HG03439 (cell line): ENCODE data around the gene UGT2B17.
"Not testable (repeated sequence)": the region's sequence is repeated elsewhere in the genome, so short reads cannot be mapped to it uniquely, and the experiment has no call there.

Source experiments
- ATAC-seq: cut with Tn5 transposase; IDR thresholded peaks from one replicate; pipeline ENCODE4 v1.9.1; 2021; ENCODE audit warnings: mild to moderate bottlenecking, moderate library complexity; ENCODE audit not compliant: unreplicated experiment

UGT2B17 gene

DNA sequence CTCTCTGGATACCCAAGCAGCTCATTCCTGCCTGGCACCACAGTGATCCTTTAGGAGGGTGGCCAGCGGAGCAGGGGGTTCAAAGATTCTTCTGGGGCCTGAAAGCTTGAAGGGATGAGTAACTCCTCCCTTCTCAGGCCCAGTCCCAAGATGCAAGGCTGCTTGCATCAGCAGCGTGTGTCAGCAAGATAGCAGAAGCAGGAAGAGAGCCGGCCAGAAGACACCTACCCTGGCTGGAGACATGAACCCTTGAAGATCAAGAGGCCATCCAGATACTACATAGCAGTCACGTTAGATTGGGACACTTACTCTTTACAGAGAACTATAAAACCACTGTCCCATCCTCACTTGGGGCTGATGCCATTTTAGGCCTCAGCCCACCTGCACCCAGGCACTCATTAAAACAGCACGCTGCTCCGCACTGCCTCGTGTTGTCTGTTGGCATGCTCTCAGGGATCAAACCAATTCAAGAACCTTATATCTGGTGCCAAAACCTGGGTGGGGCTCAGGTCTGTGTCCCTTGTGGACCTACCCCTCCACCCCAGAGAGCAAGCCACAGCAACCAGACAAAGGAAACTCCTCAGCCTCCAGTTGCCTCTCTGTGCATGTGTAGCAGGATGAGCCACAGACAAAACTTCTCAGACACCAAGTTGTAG is 6.5 kb downstream of the UGT2B17 start:
- ATAC-seq, result no peak

DNA sequence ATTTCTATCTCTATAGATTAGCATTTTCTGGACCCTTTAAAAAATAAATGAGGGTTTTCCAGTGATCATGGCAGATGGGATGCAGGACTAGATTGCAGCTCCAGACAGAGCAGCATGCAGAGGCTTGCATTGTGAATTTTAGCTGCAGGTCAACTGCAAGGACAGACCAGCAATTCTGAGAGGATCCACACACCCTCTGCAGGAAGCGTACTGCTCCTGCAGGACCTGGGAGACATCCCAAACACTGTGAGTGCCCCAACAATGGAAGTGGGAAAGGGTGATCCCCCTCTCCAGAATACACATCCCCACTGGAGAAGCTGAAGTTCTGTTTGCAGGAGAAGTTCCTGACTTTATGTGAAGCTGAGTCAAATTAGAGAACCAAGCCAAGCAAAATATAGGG is 7.1 kb downstream of the UGT2B17 start:
- not testable (repeated sequence) for ATAC-seq

DNA sequence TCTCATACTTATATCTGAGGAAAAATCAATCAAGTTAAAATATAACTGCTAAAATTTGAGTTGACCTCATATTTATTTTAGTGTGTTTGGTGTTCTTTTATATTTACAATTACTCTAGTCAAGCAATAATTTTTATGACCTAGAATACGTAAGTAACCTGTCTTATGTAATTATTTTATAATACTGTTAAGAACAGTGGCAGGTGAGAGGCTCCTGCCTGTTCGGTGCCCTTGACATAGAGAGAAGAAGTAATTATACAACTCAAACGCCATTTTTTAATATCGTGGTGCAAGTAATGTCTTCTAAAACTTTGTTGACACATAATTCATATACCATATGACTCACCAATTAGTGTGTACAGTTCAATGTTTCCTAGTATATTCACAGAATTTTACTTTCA is 7.6 kb downstream of the UGT2B17 start:
- not testable (repeated sequence) for ATAC-seq

DNA sequence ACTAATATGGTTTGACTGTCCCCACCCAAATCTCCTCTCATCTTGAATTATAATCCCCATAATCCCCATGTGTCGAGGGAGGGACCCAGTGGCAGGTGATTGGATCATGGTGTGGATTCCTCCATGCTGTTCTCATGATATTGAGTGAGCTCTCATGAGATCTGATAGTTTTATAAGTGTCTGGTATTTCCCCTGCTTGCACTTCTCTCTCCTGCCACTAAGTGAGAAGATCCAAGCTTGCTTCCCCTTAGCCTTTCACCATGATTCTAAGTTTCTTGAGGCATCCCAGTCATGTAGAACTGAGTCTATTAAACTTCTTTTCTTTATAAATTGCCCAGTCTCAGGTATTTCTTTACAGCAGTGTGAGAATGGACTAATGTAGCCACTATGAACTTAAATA is 9.8 kb downstream of the UGT2B17 start:
- not testable (repeated sequence) for ATAC-seq

DNA sequence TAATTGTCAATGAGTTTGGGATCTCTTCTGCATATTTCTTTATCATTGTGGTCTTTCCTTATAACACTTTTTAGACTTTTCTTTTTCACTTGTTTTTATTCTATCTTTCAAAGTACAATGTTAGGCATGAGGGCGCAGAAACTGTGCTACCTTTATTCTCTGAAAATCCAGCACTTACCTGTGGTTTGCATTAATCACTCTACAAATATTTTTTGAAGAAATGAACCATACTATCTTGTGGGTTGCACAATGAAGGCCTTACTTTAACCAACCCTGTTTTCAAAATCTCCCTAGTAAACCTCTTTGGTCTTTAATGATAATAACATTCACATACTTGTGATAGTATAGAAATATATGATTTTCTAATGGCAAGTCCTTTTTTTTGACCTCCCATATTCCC is 11.0 kb downstream of the UGT2B17 start:
- ATAC-seq, result not testable (repeated sequence)

DNA sequence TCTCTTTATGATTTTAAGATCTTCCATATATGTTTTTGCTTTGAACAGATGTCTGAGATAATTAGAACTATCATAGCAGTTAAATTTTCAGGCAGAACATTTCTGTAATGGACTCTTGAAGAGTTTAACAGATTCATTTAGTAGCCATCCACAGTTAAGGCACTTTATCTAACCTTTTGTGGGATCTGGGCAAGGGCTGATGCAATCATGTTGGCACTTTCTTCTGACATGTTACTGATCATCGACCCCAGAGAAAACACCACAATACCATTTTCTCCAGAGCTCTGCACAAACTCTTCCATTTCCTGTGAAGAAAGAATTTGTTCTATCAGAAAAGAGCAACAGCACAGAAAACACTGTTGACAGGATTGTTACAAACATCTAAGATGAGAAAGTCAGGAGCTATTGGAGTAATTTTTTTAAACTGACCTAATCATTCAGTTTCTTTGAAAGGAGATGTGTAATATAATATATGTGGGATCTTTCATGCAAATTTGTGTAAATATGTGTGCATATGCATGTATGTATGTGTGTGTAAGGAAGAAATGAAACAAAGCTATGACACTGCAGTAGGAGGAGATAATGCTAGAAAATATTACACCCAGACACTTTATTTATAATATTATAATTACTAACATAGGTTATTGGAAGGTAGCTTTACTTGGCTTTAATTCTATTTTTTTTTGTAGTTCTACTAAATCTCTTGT is 15.6 kb downstream of the UGT2B17 start:
- ATAC-seq, result not testable (repeated sequence)

DNA sequence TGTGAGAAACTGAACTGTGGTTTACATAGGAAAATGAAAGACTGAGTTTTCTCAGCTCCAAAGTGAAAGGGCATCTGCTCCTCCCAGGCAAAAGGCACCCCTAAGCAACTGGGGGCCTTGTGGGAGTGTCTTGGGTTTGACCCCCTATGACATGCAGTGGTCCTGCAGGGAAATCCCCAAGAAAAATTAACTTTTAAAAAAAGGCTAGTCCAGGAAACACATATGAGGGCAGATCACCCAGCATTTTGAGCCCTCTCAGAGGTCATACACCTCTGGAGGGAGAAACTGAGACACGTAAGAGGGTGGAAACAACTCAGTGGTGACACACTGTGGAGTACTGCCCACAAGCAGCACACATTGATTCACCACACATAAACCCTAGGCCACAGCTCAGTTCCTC is 22.3 kb downstream of the UGT2B17 start:
- ATAC-seq, result not testable (repeated sequence)

DNA sequence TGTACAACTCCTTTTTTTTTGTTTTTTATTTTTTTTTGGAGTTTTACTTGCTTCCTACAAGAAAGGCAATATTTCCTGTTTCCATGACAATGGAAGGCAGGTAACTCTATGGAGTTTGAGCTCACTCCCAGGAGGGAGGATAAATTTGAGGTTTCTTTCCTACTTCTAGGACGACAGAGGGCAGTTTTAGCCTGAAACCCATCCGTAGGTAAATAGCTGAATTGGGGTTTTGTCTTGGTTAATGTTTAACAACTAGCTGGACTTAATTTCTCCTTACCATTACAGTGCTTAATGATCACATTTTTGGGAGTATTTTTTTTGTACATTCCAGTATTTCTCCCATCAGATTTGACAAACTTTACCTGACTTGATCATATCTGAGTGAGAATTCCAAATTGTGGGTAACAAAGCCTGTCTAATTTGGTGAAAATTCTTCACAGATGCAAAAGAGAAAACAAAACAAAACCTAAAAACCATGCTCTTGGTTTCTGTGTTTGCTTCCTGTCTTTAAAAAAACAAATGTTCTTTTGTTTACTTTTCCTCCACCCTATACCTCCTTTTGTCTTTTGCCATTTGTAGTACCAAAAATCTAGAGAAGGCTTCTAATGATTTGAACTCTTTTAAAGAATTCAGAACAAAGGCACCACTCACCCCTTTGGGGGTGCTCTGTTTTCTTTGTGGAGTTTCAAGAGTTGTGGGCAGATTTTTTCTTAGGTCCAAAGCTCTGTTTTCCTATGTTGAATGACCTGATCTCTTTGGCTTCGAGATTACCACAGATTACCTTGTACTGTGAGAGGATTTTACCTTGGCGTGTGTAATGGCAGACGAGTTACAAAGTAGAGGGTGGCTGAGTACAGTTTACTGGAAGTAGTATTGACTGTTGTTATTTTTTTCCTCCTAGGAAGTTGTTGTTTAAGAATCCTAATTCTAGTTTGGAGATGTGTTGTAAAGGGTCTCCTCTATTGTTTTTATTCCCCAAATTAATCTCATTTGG is 23.0 kb downstream of the UGT2B17 start:
- ATAC-seq, result not testable (repeated sequence)

DNA sequence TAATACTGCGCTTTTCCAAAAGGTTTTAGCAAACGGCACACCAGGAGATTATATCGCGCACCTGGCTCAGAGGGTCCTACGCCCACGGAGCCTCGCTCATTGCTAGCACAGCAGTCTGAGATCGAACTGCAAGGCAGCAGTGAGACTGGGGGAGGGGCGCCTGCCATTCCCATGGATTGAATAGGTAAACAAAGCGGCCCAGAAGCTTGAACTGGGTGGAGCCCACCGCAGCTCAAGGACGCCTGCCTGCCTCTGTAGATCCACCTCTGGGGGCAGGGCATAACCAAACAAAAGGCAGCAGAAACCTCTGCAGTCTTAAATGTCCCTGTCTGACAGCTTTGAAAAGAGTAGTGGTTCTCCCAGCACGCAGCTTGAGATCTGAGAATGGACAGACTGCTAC is 33.4 kb downstream of the UGT2B17 start:
- ATAC-seq, result not testable (repeated sequence)

DNA sequence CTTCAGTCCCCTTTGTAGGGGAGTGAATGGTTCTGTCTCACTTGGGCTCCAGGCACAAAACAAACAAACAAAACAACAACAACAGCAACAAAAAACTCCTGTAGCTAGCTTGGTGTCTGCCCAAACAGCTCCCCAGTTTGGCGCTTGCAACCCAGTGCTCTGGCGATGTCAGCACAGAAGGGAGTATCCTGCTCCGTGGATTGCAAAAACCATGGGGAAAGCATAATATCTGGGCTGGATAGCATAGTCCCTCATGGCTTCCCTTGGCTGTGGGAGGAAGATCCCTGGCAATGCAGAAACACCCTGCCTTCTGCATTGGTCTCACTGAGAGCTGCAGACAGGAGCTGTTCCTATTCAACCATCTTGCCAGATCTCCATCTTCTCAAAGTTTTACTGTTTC is 39.7 kb downstream of the UGT2B17 start:
- ATAC-seq, result no peak

DNA sequence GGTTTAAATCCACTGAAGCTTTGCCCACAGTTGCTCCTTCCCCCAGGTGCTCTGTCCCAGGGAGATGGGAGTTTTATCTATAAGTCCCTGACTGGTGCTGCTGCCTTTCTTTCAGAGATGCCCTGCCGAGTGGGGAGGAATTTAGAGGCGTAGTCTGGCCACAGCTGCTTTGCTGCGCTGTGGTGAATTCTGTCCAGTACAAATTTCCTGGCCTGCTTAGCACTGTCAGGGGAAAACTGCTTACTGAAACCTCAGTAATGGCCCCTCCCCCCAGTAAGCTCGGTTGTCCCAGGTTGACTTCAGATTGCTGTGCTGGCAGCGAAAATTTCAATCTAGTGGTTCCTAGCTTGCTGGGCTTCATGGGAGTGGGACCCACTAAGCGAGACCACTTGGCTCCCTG is 40.1 kb downstream of the UGT2B17 start:
- ATAC-seq, result no peak

DNA sequence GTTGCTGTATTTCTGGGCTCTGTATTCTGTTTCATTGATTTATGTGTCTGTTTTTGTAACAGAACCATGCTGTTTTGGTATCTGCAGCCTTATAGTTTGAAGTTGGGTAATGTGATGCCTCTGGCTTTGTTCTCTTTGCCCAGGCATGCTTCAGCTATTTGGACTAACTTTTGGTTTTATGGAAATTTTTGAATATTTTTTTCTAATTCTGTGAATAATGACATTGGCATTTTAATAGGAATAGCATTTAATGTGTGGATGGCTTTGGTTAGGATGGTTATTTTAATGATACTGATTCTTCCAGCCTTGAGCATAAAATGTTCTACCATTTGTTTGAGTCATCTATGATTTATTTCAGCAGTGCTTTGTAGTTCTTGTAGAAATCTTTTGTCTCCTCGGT is 53.9 kb downstream of the UGT2B17 start:
- ATAC-seq, result not testable (repeated sequence)

DNA sequence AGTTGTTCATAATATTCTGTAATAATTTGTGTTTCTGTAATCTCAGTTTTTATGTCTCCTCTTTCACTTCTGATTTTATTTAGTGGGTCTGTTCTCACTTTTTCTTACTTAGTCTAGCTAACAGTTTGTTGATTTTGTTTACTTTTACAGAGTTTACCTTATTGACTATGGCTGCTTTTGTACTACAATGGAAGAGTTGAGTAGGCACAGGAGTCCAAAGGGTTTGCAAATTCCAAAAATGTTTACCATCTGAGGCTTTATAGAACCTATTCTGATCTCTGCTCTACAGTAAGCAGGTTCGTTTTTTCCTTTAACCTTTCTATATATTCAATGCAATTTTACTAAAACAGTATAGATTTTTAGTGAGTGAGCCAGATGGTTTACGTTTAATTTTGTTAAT is 55.1 kb downstream of the UGT2B17 start:
- ATAC-seq, result no peak

DNA sequence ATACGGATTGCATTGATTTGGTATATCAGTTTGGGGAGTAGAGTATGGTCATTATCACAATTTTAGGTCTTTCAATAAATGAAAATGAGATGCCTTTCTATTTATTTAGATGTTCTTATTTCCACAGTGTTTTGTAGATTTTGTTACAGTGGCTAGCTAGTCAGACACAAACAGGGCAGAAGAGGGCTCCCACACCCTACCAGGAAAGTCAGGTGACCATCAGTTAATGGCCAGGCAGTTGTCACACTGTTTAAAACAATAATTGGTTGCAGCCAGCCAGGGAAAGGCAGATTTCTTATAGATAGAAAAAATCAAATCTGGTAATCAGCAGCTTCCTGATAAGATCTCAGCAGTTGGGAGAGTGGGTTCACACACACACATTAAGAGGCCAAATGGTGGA is 57.2 kb downstream of the UGT2B17 start:
- no peak for ATAC-seq

DNA sequence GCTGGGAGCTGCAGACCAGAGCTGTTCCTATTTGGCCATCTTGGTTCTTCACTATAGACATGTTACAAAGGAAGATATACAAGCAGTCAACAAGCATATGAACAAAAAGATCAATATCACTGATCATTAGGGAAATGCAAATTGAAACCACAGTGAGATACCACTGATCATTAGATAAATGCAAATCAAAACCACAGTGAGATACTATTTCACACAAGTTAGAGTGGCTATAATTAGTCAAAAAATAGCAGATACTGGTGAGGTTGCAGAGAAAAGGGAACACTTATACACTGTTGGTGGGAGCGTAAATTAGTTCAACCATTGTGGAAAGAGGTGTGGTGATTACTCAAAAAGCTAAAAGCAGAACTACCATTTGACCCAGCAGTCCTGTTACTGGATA is 70.7 kb downstream of the UGT2B17 start:
- not testable (repeated sequence) for ATAC-seq

DNA sequence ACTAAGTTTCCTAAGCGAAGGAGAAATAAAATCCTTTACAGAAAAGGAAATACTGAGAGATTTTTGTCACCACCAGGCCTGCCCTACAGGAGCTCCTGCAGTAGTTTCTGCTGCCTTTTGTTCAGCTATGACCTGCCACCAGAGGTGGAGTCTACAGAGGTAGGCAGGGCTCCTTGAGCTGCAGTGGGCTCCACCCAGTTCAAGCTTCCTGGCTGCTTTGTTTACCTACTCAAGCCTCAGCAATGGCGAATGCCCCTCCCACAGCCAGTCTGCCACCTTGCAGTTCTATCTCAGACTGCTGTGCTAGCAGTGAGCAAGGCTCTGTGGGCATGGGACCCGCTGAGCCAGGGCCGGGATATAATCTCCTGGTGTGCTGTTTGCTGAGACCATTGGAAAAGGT is 71.3 kb downstream of the UGT2B17 start:
- ATAC-seq, result not testable (repeated sequence)

DNA sequence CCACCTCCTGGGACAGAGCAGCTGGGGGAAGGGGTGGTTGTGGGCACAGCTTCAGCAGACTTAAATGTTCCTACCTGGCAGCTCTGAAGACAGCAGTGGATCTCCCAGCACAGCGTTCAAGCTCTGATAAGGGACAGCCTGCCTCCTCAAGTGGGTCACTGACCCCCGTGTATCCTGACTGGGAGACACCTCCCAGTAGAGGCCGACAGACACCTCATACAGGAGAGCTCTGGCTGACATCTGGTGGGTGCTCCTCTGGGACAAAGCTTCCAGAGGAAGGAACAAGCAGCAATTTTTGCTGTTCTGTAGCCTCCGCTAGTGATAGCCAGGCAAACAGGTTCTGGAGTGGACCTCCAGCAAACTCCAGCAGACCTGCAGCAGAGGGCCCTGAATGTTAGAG is 72.7 kb downstream of the UGT2B17 start:
- ATAC-seq, result not testable (repeated sequence)

DNA sequence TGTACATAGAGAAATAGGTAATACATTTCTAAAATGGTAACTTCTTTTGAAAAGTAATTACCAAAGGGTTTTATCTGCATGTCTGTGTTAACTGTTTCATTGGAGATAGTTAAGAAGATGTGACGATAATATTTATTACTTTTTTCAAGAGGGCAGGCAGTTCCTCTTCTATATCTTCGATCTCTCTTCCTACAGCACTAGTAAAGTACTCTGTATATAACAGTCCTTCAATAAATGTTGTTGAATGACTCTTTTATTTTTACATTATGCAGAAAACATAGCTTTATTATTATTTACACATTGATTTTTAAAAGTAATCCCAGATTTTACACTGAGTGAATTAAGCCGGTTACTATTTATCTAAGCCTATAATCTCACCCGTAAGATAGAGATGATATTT is 77.1 kb downstream of the UGT2B17 start:
- no peak for ATAC-seq

DNA sequence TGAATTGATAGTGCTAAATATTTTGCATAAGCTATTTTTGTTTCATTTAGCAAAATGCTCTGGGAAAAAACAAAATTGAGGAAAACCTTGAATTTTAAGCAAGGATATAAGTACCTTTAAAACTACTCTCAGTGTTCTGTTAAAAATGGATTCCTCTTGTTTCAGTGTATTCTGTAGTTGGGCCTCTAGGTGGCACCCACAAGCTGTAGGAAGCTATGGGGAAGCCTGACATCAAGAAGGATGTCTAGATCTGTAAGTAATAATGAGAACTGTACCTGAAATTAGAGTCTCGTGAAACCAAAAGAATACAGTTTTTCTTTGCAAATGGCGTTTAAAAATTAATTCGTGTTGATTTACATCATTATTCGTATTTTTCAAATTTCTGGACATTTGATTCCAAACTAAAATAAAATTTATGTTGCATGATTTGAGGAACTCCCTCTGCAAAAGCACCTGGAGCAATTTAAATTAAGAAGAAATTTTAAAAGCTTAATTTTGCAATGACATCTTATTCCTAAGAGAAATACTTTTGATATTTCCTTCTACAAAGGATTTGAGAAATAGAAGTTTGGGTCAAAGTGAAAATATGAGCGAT is 77.6 kb downstream of the UGT2B17 start:
- peak; percentile 95 for ATAC-seq

DNA sequence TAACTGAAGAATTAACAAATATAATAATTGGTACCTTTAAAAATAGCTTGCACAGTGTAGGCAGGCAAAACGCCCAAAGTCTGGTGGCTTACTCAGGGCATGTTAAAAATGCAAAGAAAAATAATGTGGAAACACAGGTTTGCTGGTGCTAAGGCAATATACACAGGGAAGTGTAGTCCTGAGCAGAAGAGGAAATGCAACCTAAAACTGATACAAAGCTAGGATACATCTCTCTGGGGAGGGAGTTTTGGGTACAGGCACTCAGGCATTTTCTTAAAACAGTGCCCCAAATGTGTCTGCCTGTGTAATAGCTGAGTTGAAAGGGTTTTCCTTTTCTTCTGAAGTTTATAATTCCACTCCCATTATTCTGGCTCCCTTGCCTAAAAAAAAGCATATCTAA is 81.4 kb downstream of the UGT2B17 start:
- no peak for ATAC-seq

DNA sequence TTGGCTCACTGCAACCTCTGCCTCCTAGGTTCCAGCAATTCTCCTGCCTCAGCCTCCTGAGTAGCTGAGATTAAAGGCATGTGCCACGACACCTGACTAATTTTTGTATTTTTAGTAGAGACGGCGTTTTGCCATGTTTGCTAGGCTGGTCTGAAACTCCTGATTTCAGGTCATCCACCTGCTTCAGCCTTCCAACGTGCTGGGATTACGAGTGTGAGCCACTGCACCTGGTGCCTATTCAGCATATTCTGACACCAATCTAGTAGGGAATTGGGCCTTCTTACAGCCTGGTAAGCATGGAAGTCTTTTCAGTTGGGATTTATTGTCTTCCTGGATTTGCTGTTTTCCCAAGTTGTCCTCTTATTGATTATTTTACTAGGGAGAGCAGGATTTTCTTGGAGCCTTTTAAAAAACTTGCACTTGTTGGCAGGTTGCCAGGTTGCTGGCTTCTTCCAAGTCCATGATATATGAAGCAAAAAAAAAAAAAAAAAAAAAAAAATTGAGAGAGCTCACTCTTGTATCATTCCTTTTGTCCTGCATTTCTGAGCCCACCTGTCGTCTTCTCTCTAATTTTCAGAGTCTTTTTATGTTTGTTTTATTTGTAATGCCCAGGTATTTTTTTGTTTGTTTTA is 85.2 kb downstream of the UGT2B17 start:
- no peak for ATAC-seq
